HEK293 (cell line): ENCODE results near the gene ERBB2.

Experiments used
- AEBP2 ChIP-seq: fragments of 450-650 bp; formaldehyde crosslinking; IDR thresholded peaks from 2 replicates; pipeline ENCODE4 v1.5.1; 2016; ENCODE audit warnings: missing biosample characterization, missing genetic modification characterization, borderline replicate concordance
- EGR2 ChIP-seq: fragments of 450-650 bp; formaldehyde crosslinking; IDR thresholded peaks from 2 replicates; pipeline ENCODE4 v1.5.1; 2016; ENCODE audit warnings: low read depth, missing biosample characterization, missing genetic modification characterization
- GLIS2 ChIP-seq: fragments of 450-650 bp; formaldehyde crosslinking; IDR thresholded peaks from 2 replicates; pipeline ENCODE4 v1.5.1; 2016; ENCODE audit warnings: missing biosample characterization, missing genetic modification characterization
- HOXC10 ChIP-seq: sonication (generic); formaldehyde crosslinking; IDR thresholded peaks from 2 replicates; pipeline ENCODE4 v1.8.1; 2023; ENCODE audit warnings: mild to moderate bottlenecking, missing genetic modification reagents
- SP7 ChIP-seq: fragments of 450-650 bp; formaldehyde crosslinking; IDR thresholded peaks from 2 replicates; pipeline ENCODE4 v1.5.1; 2016; ENCODE audit warnings: missing biosample characterization, missing genetic modification characterization
- ZBTB10 ChIP-seq: fragments of 450-650 bp; formaldehyde crosslinking; IDR thresholded peaks from 2 replicates; pipeline ENCODE4 v1.5.1; 2016; ENCODE audit warnings: missing biosample characterization, missing genetic modification characterization
- ZBTB26 ChIP-seq: fragments of 450-650 bp; formaldehyde crosslinking; optimal IDR thresholded peaks from 2 replicates; pipeline ENCODE3; 2016; ENCODE audit warnings: missing biosample characterization, mild to moderate bottlenecking, missing genetic modification characterization
- ZBTB8A ChIP-seq: fragments of 450-650 bp; formaldehyde crosslinking; IDR thresholded peaks from 2 replicates; pipeline ENCODE4 v1.5.1; 2016; ENCODE audit warnings: missing biosample characterization, missing genetic modification characterization
- ZNF112 ChIP-seq: fragments of 450-650 bp; formaldehyde crosslinking; IDR thresholded peaks from 2 replicates; pipeline ENCODE4 v1.5.0; 2017; ENCODE audit warnings: missing biosample characterization, missing genetic modification characterization
- ZNF121 ChIP-seq: fragments of 450-650 bp; formaldehyde crosslinking; IDR thresholded peaks from 2 replicates; pipeline ENCODE4 v1.5.1; 2016; ENCODE audit warnings: missing biosample characterization, missing genetic modification characterization
- ZNF16 ChIP-seq: fragments of 450-650 bp; formaldehyde crosslinking; IDR thresholded peaks from 2 replicates; pipeline ENCODE4 v1.5.1; 2016; ENCODE audit warnings: low read depth, missing biosample characterization, missing genetic modification characterization
- ZNF175 ChIP-seq: fragments of 450-650 bp; formaldehyde crosslinking; IDR thresholded peaks from 2 replicates; pipeline ENCODE4 v1.5.1; 2016; ENCODE audit warnings: missing biosample characterization, missing genetic modification characterization
- ZNF223 ChIP-seq: fragments of 450-650 bp; formaldehyde crosslinking; IDR thresholded peaks from 2 replicates; pipeline ENCODE4 v1.5.1; 2016; ENCODE audit warnings: missing biosample characterization, missing genetic modification characterization
- ZNF292 ChIP-seq: fragments of 450-650 bp; formaldehyde crosslinking; IDR thresholded peaks from 2 replicates; pipeline ENCODE4 v1.5.1; 2016; ENCODE audit warnings: low read depth, missing biosample characterization, missing genetic modification characterization, borderline replicate concordance
- ZNF398 ChIP-seq: fragments of 450-650 bp; formaldehyde crosslinking; IDR thresholded peaks from 2 replicates; pipeline ENCODE4 v1.5.1; 2017; ENCODE audit warnings: missing biosample characterization, missing genetic modification characterization
- ZNF423 ChIP-seq: fragments of 450-650 bp; formaldehyde crosslinking; IDR thresholded peaks from 2 replicates; pipeline ENCODE4 v1.5.1; 2016; ENCODE audit warnings: missing biosample characterization, missing genetic modification characterization
- ZNF558 ChIP-seq: fragments of 450-650 bp; formaldehyde crosslinking; IDR thresholded peaks from 2 replicates; pipeline ENCODE4 v1.5.1; 2016; ENCODE audit warnings: missing biosample characterization, missing genetic modification characterization
- ZNF580 ChIP-seq: fragments of 450-650 bp; formaldehyde crosslinking; IDR thresholded peaks from 2 replicates; pipeline ENCODE4 v1.5.1; 2016; ENCODE audit warnings: missing biosample characterization, missing genetic modification characterization
- ZNF623 ChIP-seq: fragments of 450-650 bp; formaldehyde crosslinking; IDR thresholded peaks from 2 replicates; pipeline ENCODE4 v1.5.1; 2016; ENCODE audit warnings: missing biosample characterization, missing genetic modification characterization
- ZNF629 ChIP-seq: fragments of 450-650 bp; formaldehyde crosslinking; IDR thresholded peaks from 2 replicates; pipeline ENCODE4 v1.5.1; 2017; ENCODE audit warnings: missing biosample characterization, missing genetic modification characterization
- ZNF639 ChIP-seq: fragments of 450-650 bp; formaldehyde crosslinking; IDR thresholded peaks from 2 replicates; pipeline ENCODE4 v1.5.1; 2016; ENCODE audit warnings: missing biosample characterization, missing genetic modification characterization
- ZNF837 ChIP-seq: fragments of 450-650 bp; formaldehyde crosslinking; IDR thresholded peaks from 2 replicates; pipeline ENCODE4 v1.5.1; 2016; ENCODE audit warnings: missing biosample characterization, missing genetic modification characterization
- ZSCAN4 ChIP-seq: fragments of 450-650 bp; formaldehyde crosslinking; IDR thresholded peaks from 2 replicates; pipeline ENCODE4 v1.5.1; 2017; ENCODE audit warnings: missing biosample characterization, missing genetic modification characterization
- ZSCAN5A ChIP-seq: fragments of 450-650 bp; formaldehyde crosslinking; IDR thresholded peaks from 2 replicates; pipeline ENCODE4 v1.5.1; 2016; ENCODE audit warnings: missing biosample characterization, missing genetic modification characterization

Gene ERBB2

GRCh38 chr17:39676198-39676819, 23.6 kb upstream of the ERBB2 start (continued):
- TF ChIP-seq ZNF580 (tag by site-specific recombination) (0 out of 2 replicates have a peak, but pooled peaks have one; percentile 46), GLIS2 (peak; percentile 52; the same call in 1 of the 2 replicates), ZNF623 (no peak), ZNF121 (tag by site-specific recombination) (no peak), ZNF398 (peak; percentile 67; the same call in 1 of the 2 replicates), ZNF629 (tag by site-specific recombination) (0 out of 2 replicates have a peak, but pooled peaks have one; percentile 8), HOXC10 (CRISPR knock-in tag) (no peak), ZNF558 (no peak), SP7 (0 out of 2 replicates have a peak, but pooled peaks have one; percentile 46), ZNF16 (tag by site-specific recombination) (no peak), ZBTB26 (tag by site-specific recombination) (no peak), ZNF837 (tag by site-specific recombination) (no peak), ZNF112 (tag by site-specific recombination) (no peak), ZNF292 (tag by site-specific recombination) (no peak), ZNF223 (tag by site-specific recombination) (no peak), EGR2 (tag by site-specific recombination) (peak; percentile 90), ZSCAN5A (no peak), ZBTB10 (tag by site-specific recombination) (peak; percentile 71; the same call in 1 of the 2 replicates), ZNF639 (peak; percentile 68; the same call in 1 of the 2 replicates), ZSCAN4 (tag by site-specific recombination) (no peak), ZNF175 (no peak), ZBTB8A (tag by site-specific recombination) (peak; percentile 36; the same call in 1 of the 2 replicates), AEBP2 (tag by site-specific recombination) (no peak), ZNF423 (peak; percentile 36; the same call in 1 of the 2 replicates)
